ENCODE measurements around the gene C1orf52.

The C1orf52 gene

DNA sequence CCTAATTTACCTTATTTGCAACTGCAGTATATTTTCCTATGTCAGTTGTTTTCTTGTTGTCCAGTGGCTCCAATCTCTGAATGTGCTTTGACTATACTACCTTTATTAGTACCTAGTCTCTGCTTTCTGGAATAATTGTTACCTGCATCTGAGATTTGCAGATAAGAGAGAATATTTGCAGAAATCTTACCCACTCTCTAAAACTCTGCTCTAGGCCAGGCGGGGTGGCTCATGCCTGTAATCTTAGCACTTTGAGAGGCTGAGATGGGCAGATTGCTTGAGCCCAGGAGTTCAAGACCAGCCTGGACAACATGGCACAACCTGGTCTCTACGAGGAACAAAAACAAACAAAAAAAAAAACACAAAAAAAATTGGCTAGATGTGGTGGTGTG lies 56.6 kb downstream of the C1orf52 start:
- peaks cover 63% of the 10 kb centered on the region for H3K27me3 ChIP-seq (ENCODE audit: control insufficient read depth, low read length)
- H3K27ac ChIP-seq (ENCODE audit: low read depth, low read length): no peak overlapping the region
- no peaks in the 10 kb centered on the region for H3K9me3 ChIP-seq (ENCODE audit: control insufficient read depth, insufficient read depth, low read length)
- H3K36me3 ChIP-seq (ENCODE audit: control insufficient read depth, low read length): no peaks in the 10 kb centered on the region
- no peak for TF ChIP-seq EZH2phosphoT487 (IDR thresholded peaks at IDR 0.05; ENCODE audit: borderline replicate concordance, low read length)
- TF ChIP-seq, protein P1, sequence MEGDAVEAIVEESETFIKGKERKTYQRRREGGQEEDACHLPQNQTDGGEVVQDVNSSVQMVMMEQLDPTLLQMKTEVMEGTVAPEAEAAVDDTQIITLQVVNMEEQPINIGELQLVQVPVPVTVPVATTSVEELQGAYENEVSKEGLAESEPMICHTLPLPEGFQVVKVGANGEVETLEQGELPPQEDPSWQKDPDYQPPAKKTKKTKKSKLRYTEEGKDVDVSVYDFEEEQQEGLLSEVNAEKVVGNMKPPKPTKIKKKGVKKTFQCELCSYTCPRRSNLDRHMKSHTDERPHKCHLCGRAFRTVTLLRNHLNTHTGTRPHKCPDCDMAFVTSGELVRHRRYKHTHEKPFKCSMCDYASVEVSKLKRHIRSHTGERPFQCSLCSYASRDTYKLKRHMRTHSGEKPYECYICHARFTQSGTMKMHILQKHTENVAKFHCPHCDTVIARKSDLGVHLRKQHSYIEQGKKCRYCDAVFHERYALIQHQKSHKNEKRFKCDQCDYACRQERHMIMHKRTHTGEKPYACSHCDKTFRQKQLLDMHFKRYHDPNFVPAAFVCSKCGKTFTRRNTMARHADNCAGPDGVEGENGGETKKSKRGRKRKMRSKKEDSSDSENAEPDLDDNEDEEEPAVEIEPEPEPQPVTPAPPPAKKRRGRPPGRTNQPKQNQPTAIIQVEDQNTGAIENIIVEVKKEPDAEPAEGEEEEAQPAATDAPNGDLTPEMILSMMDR (IDR thresholded peaks at IDR 0.05; ENCODE audit: low read depth, low read length, poor library complexity, severe bottlenecking): no peak
- no peaks in the 10 kb centered on the region for H4K20me1 ChIP-seq (ENCODE audit: control insufficient read depth, insufficient read depth, low read depth, low read length)
- no peaks in the 10 kb centered on the region for H3K9me2 ChIP-seq (replicated peaks; ENCODE audit: control insufficient read depth, low read length)
- H3K79me2 ChIP-seq (ENCODE audit: control insufficient read depth, low read length): no peaks in the 10 kb centered on the region
- H3K4me1 ChIP-seq (ENCODE audit: control insufficient read depth, low read length): peaks cover 10% of the 10 kb centered on the region
- H3F3A ChIP-seq (ENCODE audit: control insufficient read depth, insufficient read depth): no peaks in the 10 kb centered on the region
- H3K4me2 ChIP-seq (ENCODE audit: low read length): no peak overlapping the region
- no peak overlapping the region for H3K4me3 ChIP-seq (ENCODE audit: low read length)

DNA sequence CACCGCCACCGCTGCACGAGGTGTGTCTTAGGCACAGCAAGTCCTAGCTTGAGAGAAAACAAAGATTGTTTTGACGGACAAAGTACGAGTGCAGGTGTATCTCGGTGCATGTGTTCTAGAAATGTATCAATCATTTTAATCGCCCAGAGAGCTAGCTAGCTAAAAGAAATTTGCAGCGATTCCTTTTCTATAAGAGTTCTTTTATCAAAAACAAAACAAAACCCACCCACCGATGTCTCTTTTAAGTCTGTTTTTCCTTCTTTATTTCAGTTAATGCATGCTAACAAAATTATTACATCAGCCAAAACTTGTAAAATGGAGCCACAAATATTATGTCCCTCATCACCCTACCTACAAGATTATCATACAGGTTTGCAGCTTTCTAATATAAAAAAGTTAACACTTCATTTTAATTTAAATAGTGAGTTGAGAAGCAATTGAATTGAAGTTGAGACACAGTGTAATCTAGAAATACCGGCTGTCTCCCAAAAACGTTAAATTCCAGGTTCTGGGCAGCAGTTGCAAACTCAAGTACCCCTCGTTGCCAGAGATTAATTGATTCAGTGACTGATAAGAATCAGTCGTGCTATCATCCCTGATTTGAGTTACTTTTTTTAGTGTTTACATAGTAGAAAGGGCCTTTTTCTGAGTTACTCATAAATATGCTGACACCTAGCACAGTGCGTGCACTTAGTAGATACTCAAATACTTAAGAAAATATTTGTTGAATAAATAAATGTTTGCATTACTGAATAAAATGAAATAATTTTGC lies 57.2 kb downstream of the C1orf52 start:
- H3K27ac ChIP-seq (ENCODE audit: low read depth, low read length): no peak overlapping the region
- H3K27me3 ChIP-seq (ENCODE audit: control insufficient read depth, low read length): peaks cover 57% of the 10 kb centered on the region
- H3F3A ChIP-seq (ENCODE audit: control insufficient read depth, insufficient read depth): no peaks in the 10 kb centered on the region
- peak overlapping the region; percentile 80 for H3K4me2 ChIP-seq (ENCODE audit: low read length)
- no peaks in the 10 kb centered on the region for H3K9me2 ChIP-seq (replicated peaks; ENCODE audit: control insufficient read depth, low read length)
- no peak for TF ChIP-seq EZH2phosphoT487 (IDR thresholded peaks at IDR 0.05; ENCODE audit: borderline replicate concordance, low read length)
- TF ChIP-seq, protein P1 (IDR thresholded peaks at IDR 0.05; ENCODE audit: low read depth, low read length, poor library complexity, severe bottlenecking): no peak
- no peaks in the 10 kb centered on the region for H3K36me3 ChIP-seq (ENCODE audit: control insufficient read depth, low read length)
- no peaks in the 10 kb centered on the region for H3K9me3 ChIP-seq (ENCODE audit: control insufficient read depth, insufficient read depth, low read length)
- H3K79me2 ChIP-seq (ENCODE audit: control insufficient read depth, low read length): no peaks in the 10 kb centered on the region
- no peaks in the 10 kb centered on the region for H4K20me1 ChIP-seq (ENCODE audit: control insufficient read depth, insufficient read depth, low read depth, low read length)
- H3K4me3 ChIP-seq (ENCODE audit: low read length): peak overlapping the region; percentile 68
- H3K4me1 ChIP-seq (ENCODE audit: control insufficient read depth, low read length): peaks cover 10% of the 10 kb centered on the region

DNA sequence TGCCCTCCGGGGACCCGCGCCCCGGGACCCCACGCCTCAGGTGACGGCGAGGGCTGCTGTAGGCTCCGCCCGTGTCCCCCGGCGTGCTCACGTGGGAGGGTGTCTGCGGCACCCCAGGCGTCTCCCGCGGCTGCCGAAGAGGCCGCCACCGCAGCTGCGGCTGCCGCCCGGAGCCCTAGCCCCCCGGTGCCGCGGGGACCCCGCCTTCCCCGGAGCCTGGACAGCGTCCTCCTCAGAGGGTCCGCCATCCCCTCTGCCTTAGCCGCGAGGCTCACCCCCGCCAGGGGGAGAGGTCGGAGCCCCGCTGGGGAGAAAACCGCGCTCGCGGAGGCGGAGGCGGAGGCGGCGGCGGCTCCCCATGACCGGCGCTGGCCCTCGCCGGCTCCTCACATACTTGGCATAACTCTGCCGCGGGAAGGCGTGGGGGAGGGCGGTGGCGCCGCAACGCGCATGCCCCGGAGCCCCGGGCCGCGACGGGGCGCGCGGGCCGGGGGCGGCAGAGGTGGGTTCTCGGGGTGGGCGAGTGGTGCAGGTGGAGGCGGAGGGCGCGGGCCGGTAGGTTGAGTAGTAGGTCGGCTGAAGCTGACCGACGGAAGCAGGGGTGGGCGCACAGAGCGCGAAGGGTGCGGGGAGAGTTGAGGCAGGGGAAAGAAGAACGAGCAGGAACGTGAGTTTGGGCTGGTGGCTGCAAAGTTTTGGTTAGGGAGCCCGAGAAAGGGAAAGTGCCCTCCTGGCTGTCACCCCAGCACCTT lies 57.9 kb downstream of the C1orf52 start:
- Histone ChIP-seq H3K4me2 (ENCODE audit: low read length) (peak overlapping the region; percentile 80), H3K4me1 (ENCODE audit: control insufficient read depth, low read length) (peaks cover 10% of the 10 kb centered on the region), H3K79me2 (ENCODE audit: control insufficient read depth, low read length) (no peaks in the 10 kb centered on the region), H4K20me1 (ENCODE audit: control insufficient read depth, insufficient read depth, low read depth, low read length) (no peaks in the 10 kb centered on the region), H3K9me3 (ENCODE audit: control insufficient read depth, insufficient read depth, low read length) (no peaks in the 10 kb centered on the region), H3K27me3 (ENCODE audit: control insufficient read depth, low read length) (peaks cover 53% of the 10 kb centered on the region), H3K4me3 (ENCODE audit: low read length) (peak overlapping the region; percentile 68), H3K36me3 (ENCODE audit: control insufficient read depth, low read length) (no peaks in the 10 kb centered on the region), H3K27ac (ENCODE audit: low read depth, low read length) (no peak overlapping the region), H3F3A (ENCODE audit: control insufficient read depth, insufficient read depth) (no peaks in the 10 kb centered on the region), H3K9me2 (replicated peaks; ENCODE audit: control insufficient read depth, low read length) (no peaks in the 10 kb centered on the region)
- TF ChIP-seq, protein P1 (IDR thresholded peaks at IDR 0.05; ENCODE audit: low read depth, low read length, poor library complexity, severe bottlenecking): no peak
- TF ChIP-seq EZH2phosphoT487 (IDR thresholded peaks at IDR 0.05; ENCODE audit: borderline replicate concordance, low read length): no peak
